Measurements from ENCODE around the gene ITFG1.
"Not testable (repeated sequence)": the region's sequence is repeated elsewhere in the genome, so short reads cannot be mapped to it uniquely, and the experiment has no call there.

Gene ITFG1

DNA sequence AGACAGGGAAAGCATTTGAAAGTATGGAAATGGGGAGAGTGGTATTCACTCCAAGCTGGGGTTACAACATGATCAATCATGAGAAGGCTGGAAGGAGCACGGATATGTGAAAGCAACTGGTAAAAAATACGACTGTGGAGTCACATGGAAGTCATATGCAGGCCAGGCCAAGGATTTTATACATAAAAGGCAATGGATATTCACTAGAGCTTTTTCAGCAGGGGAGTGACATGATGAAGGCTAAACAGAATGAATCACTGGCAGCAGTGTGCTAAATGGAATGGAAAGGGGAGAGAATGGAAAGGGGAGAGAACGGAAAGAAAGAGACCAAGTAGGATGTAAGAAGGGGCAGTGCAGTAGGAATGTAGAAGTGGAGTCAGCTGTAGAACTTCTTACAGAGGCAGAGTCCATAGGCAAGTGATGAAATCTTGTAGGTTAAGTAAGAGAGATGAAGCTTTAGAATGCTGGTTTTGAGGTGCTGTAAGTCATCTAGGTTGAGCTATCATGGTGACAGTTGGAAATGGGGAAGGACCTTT lies 304.1 kb downstream of the ITFG1 start:
- ChIA-PET POLR2A (no interaction called here), CTCF (interaction anchor here (1.0 kb wide), 1 partner anchor 15 kb away, joined by 5 read pairs; no protein-coding TSS in a partner anchor)
- peaks cover 0 to 11% of the 10 kb centered on the region in 2 experiments; a peak in 1 of 3 replicates for H3K36me3 ChIP-seq (ENCODE audit: control insufficient read depth in 2 of 2, insufficient read depth in 1 of 2, low read length in 2 of 2)
- no peak overlapping the region for H3K4me3 ChIP-seq (ENCODE audit: low read depth, low read length)
- no peaks in the 10 kb centered on the region for H3K4me1 ChIP-seq (ENCODE audit: control insufficient read depth, insufficient read depth, low read length)
- H3K27ac ChIP-seq (ENCODE audit: extremely low read depth, low read depth, low read length), result no peak overlapping the region
- H3K9me3 ChIP-seq (ENCODE audit: control insufficient read depth, insufficient read depth, low read depth, low read length), result no peaks in the 10 kb centered on the region
- TF ChIP-seq ZNF510 (tag by site-specific recombination; IDR thresholded peaks at IDR 0.05; ENCODE audit: insufficient replicate concordance) (no peak), ZNF133 (tag by site-specific recombination; IDR thresholded peaks at IDR 0.05) (peak; percentile 67), TRIM28 (IDR thresholded peaks at IDR 0.05; ENCODE audit: borderline replicate concordance, low read length) (no peak), PRDM1 (tag by site-specific recombination; IDR thresholded peaks at IDR 0.05) (peak; percentile 80), ZNF530 (tag by site-specific recombination; IDR thresholded peaks at IDR 0.05; ENCODE audit: low read depth) (peak; percentile 84; the same call in 1 of the 2 replicates), SALL2 (tag by site-specific recombination; IDR thresholded peaks at IDR 0.05; ENCODE audit: borderline replicate concordance) (no peak), GLI2 (tag by site-specific recombination; IDR thresholded peaks at IDR 0.05; ENCODE audit: borderline replicate concordance, low read depth) (no peak)
- TF ChIP-seq, protein P1, sequence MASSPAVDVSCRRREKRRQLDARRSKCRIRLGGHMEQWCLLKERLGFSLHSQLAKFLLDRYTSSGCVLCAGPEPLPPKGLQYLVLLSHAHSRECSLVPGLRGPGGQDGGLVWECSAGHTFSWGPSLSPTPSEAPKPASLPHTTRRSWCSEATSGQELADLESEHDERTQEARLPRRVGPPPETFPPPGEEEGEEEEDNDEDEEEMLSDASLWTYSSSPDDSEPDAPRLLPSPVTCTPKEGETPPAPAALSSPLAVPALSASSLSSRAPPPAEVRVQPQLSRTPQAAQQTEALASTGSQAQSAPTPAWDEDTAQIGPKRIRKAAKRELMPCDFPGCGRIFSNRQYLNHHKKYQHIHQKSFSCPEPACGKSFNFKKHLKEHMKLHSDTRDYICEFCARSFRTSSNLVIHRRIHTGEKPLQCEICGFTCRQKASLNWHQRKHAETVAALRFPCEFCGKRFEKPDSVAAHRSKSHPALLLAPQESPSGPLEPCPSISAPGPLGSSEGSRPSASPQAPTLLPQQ (tag by site-specific recombination; IDR thresholded peaks at IDR 0.05), result no peak
- TF ChIP-seq, protein P2, sequence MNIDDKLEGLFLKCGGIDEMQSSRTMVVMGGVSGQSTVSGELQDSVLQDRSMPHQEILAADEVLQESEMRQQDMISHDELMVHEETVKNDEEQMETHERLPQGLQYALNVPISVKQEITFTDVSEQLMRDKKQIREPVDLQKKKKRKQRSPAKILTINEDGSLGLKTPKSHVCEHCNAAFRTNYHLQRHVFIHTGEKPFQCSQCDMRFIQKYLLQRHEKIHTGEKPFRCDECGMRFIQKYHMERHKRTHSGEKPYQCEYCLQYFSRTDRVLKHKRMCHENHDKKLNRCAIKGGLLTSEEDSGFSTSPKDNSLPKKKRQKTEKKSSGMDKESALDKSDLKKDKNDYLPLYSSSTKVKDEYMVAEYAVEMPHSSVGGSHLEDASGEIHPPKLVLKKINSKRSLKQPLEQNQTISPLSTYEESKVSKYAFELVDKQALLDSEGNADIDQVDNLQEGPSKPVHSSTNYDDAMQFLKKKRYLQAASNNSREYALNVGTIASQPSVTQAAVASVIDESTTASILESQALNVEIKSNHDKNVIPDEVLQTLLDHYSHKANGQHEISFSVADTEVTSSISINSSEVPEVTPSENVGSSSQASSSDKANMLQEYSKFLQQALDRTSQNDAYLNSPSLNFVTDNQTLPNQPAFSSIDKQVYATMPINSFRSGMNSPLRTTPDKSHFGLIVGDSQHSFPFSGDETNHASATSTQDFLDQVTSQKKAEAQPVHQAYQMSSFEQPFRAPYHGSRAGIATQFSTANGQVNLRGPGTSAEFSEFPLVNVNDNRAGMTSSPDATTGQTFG (tag by site-specific recombination; IDR thresholded peaks at IDR 0.05; ENCODE audit: borderline replicate concordance), result no peak
- TF ChIP-seq, protein P3, sequence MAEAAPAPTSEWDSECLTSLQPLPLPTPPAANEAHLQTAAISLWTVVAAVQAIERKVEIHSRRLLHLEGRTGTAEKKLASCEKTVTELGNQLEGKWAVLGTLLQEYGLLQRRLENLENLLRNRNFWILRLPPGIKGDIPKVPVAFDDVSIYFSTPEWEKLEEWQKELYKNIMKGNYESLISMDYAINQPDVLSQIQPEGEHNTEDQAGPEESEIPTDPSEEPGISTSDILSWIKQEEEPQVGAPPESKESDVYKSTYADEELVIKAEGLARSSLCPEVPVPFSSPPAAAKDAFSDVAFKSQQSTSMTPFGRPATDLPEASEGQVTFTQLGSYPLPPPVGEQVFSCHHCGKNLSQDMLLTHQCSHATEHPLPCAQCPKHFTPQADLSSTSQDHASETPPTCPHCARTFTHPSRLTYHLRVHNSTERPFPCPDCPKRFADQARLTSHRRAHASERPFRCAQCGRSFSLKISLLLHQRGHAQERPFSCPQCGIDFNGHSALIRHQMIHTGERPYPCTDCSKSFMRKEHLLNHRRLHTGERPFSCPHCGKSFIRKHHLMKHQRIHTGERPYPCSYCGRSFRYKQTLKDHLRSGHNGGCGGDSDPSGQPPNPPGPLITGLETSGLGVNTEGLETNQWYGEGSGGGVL (tag by site-specific recombination; IDR thresholded peaks at IDR 0.05), result no peak

DNA sequence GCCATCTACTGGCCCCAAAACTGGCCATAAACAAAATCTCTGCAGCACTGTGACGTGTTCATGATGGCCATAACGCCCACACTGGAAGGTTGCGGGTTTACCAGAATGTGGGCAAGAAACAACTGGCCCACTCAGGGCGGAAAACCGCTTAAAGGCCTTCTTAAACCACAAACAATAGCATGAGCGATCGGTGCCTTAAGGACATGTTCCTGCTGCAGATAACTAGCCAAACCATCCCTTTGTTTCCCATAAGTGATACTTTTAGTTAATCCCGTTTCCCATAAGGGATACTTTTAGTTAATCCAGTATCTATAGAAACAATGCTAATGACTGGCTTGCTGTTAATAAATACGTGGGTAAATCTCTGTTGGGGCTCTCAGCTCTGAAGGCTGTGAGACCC lies 308.4 kb downstream of the ITFG1 start:
- H3K4me3 ChIP-seq (ENCODE audit: low read depth, low read length); H3K4me1 ChIP-seq (ENCODE audit: control insufficient read depth, insufficient read depth, low read length); H3K36me3 ChIP-seq (ENCODE audit: control insufficient read depth in 2 of 2, insufficient read depth in 1 of 2, low read length in 2 of 2); H3K27ac ChIP-seq (ENCODE audit: extremely low read depth, low read depth, low read length); POLR2A ChIA-PET; H3K9me3 ChIP-seq (ENCODE audit: control insufficient read depth, insufficient read depth, low read depth, low read length): not testable (repeated sequence)
- CTCF ChIA-PET, result interaction anchor here (1.7 kb wide), 1 partner anchor 9 kb away, joined by 4 read pairs; the partner anchor contains the start of gene NETO2

DNA sequence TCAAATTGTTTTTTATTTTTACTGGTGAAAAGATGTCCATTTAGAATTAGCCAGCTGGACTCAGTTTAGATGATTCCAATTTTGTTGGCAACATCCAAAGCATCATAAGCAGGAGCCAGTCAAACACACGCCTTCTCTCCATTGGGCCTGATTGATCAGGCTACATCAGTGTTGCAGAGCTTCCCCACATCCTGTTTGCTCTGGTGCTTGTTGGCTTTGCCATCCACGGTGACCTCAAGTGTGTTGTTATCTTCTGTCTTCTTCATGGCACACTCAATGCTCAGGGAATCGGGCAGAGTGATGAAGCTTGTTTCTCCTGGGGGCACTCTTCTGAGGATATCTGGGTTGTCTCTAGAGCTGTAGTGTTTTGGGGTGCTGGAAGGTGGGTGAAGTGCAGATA lies 310.8 kb downstream of the ITFG1 start:
- Histone ChIP-seq H3K27ac (ENCODE audit: extremely low read depth, low read depth, low read length) (no peak overlapping the region), H3K9me3 (ENCODE audit: control insufficient read depth, insufficient read depth, low read depth, low read length) (no peaks in the 10 kb centered on the region), H3K4me1 (ENCODE audit: control insufficient read depth, insufficient read depth, low read length) (no peaks in the 10 kb centered on the region), H3K36me3 (ENCODE audit: control insufficient read depth in 2 of 2, insufficient read depth in 1 of 2, low read length in 2 of 2) (peaks cover 0 to 5% of the 10 kb centered on the region in 2 experiments; a peak in 1 of 3 replicates), H3K4me3 (ENCODE audit: low read depth, low read length) (no peak overlapping the region)
- ChIA-PET CTCF (interaction anchor here (0.6 kb wide), 1 partner anchor 242 kb away, joined by 7 read pairs; no protein-coding TSS in a partner anchor), POLR2A (no interaction called here)
- TF ChIP-seq ZNF529 (tag by site-specific recombination; IDR thresholded peaks at IDR 0.05; ENCODE audit: insufficient replicate concordance) (no peak), SP7 (tag by site-specific recombination; IDR thresholded peaks at IDR 0.05) (no peak), ZNF2 (tag by site-specific recombination; IDR thresholded peaks at IDR 0.05) (no peak), ZNF157 (tag by site-specific recombination; IDR thresholded peaks at IDR 0.05) (no peak), HOXD13 (CRISPR knock-in tag; IDR thresholded peaks at IDR 0.05; ENCODE audit: borderline replicate concordance) (no peak), ZNF544 (tag by site-specific recombination; IDR thresholded peaks at IDR 0.05) (no peak), ZBTB1 (tag by site-specific recombination; IDR thresholded peaks at IDR 0.05) (no peak)
- TF ChIP-seq, protein P4, sequence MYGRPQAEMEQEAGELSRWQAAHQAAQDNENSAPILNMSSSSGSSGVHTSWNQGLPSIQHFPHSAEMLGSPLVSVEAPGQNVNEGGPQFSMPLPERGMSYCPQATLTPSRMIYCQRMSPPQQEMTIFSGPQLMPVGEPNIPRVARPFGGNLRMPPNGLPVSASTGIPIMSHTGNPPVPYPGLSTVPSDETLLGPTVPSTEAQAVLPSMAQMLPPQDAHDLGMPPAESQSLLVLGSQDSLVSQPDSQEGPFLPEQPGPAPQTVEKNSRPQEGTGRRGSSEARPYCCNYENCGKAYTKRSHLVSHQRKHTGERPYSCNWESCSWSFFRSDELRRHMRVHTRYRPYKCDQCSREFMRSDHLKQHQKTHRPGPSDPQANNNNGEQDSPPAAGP (tag by site-specific recombination; IDR thresholded peaks at IDR 0.05), result no peak
- TF ChIP-seq, protein P5, sequence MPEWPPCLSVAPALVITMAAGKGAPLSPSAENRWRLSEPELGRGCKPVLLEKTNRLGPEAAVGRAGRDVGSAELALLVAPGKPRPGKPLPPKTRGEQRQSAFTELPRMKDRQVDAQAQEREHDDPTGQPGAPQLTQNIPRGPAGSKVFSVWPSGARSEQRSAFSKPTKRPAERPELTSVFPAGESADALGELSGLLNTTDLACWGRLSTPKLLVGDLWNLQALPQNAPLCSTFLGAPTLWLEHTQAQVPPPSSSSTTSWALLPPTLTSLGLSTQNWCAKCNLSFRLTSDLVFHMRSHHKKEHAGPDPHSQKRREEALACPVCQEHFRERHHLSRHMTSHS (tag by site-specific recombination; IDR thresholded peaks at IDR 0.05), result no peak
- TF ChIP-seq, protein P6, sequence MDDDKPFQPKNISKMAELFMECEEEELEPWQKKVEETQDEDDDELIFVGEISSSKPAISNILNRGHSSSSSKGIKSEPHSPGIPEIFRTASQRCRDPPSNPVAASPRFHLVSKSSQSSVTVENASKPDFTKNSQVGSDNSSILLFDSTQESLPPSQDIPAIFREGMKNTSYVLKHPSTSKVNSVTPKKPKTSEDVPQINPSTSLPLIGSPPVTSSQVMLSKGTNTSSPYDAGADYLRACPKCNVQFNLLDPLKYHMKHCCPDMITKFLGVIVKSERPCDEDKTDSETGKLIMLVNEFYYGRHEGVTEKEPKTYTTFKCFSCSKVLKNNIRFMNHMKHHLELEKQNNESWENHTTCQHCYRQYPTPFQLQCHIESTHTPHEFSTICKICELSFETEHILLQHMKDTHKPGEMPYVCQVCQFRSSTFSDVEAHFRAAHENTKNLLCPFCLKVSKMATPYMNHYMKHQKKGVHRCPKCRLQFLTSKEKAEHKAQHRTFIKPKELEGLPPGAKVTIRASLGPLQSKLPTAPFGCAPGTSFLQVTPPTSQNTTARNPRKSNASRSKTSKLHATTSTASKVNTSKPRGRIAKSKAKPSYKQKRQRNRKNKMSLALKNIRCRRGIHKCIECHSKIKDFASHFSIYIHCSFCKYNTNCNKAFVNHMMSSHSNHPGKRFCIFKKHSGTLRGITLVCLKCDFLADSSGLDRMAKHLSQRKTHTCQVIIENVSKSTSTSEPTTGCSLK (tag by site-specific recombination; IDR thresholded peaks at IDR 0.05), result no peak

Measured in HEK293 (cell line).